Hepatocyte (in vitro differentiated cells): ENCODE measurements around the gene VSNL1.

ENCODE experiments used
- EZH2phosphoT487 ChIP-seq: fragments of 200-600 bp; sonication (generic); IDR thresholded peaks from one replicate; pipeline ENCODE4 v1.6.1; 2018; ENCODE audit warnings: antibody characterized with exemption, mild to moderate bottlenecking, low read depth, moderate library complexity; ENCODE audit not compliant: unreplicated experiment, severe bottlenecking
- TF ChIP-seq, protein P1 (sequence below): fragments of 200-600 bp; sonication (generic); IDR thresholded peaks from 2 replicates; pipeline ENCODE4 v1.5.1; 2016; ENCODE audit warnings: antibody characterized with exemption, mild to moderate bottlenecking; ENCODE audit not compliant: poor library complexity

DNA sequence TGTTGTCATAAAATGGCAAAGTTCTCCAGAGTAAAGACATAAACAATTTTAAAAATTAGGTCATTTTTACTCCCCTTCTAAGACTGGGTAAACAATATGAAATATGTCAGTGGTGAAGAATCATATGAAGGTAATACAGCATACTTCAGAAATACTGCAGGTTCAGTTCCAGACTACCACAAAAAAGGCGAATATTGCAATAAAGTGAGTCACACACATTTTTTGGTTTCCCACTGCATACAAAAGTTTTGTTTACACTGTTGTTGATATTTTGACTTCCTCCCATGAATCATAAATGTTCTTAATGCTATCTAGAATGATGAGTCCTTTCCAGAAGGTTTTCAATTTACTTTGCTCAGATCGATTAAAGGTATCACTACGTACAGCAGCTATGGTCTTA lies 139.6 kb downstream of the VSNL1 start:
- TF ChIP-seq, protein P1, sequence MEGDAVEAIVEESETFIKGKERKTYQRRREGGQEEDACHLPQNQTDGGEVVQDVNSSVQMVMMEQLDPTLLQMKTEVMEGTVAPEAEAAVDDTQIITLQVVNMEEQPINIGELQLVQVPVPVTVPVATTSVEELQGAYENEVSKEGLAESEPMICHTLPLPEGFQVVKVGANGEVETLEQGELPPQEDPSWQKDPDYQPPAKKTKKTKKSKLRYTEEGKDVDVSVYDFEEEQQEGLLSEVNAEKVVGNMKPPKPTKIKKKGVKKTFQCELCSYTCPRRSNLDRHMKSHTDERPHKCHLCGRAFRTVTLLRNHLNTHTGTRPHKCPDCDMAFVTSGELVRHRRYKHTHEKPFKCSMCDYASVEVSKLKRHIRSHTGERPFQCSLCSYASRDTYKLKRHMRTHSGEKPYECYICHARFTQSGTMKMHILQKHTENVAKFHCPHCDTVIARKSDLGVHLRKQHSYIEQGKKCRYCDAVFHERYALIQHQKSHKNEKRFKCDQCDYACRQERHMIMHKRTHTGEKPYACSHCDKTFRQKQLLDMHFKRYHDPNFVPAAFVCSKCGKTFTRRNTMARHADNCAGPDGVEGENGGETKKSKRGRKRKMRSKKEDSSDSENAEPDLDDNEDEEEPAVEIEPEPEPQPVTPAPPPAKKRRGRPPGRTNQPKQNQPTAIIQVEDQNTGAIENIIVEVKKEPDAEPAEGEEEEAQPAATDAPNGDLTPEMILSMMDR = no peak
- no peak for TF ChIP-seq EZH2phosphoT487
